Upper lobe of left lung (tissue), 6 donors: Measurements from ENCODE around the gene ZNF735. TPM values are rescaled to one million over a fixed set of nuclear protein-coding genes. Genes with fewer than 3 reads are reported as not detected.
"Not testable (repeated sequence)": the region's sequence is repeated elsewhere in the genome, so short reads cannot be mapped to it uniquely, and the experiment has no call there.

Source experiments
- ATAC-seq, 2 donors: fragments of 200-7000 bp; cut with Tn5 transposase; one replicate each; pipeline ENCODE4 v1.9.1; 2022; ENCODE audit warnings: mild to moderate bottlenecking in 2 of 2, moderate library complexity in 2 of 2; ENCODE audit not compliant: low FRiP score in 2 of 2
- DNase-seq, 2 donors: peaks; one replicate each; pipeline ENCODE4 v3.0.0-alpha.2; 2019 to 2020
- H3K27ac ChIP-seq, 4 donors: fragments of 200-600 bp; sonication (generic); one replicate each; pipeline ENCODE4 v1.5.1; 2016 to 2019
- H3K27me3 ChIP-seq, 4 donors: fragments of 200-600 bp; sonication (generic); one replicate each; pipeline ENCODE4 v1.5.1; 2017 to 2019
- H3K36me3 ChIP-seq, 4 donors: fragments of 200-600 bp; sonication (generic); one replicate each; pipeline ENCODE4 v1.5.1; 2016 to 2019
- H3K4me1 ChIP-seq, 4 donors: fragments of 200-600 bp; sonication (generic); one replicate each; pipeline ENCODE4 v1.5.1; 2018 to 2019
- H3K4me3 ChIP-seq, 4 donors: fragments of 200-600 bp; sonication (generic); one replicate each; pipeline ENCODE4 v1.5.1; 2017 to 2019; ENCODE audit warnings: mild to moderate bottlenecking in 2 of 4, moderate library complexity in 1 of 4
- H3K9me3 ChIP-seq, 4 donors: fragments of 200-600 bp; sonication (generic); one replicate each; pipeline ENCODE4 v1.5.1; 2018 to 2019
- EP300 ChIP-seq, 4 donors: sonication (generic); formaldehyde crosslinking; IDR thresholded peaks; one replicate each; pipeline ENCODE4 v1.5.1; 2017; ENCODE audit warnings: antibody characterized with exemption in 4 of 4, control low read depth in 2 of 4
- POLR2A ChIP-seq, 4 donors: fragments of 450-650 bp; IDR thresholded peaks; one replicate each; pipeline ENCODE4 v1.5.1; 2016 to 2017; ENCODE audit warnings: antibody characterized with exemption in 4 of 4, mild to moderate bottlenecking in 2 of 4
- POLR2AphosphoS5 ChIP-seq, 2 donors: sonication (generic); formaldehyde crosslinking; IDR thresholded peaks; one replicate each; pipeline ENCODE4 v1.5.1; 2017; ENCODE audit warnings: antibody characterized with exemption in 2 of 2
- WGBS, 2 donors: methylation state at CpG; one replicate each; pipeline ENCODE4 v1.1.5; 2017 to 2018; 5-methylcytosine and 5-hydroxymethylcytosine counted together
- total RNA-seq, 6 donors: library from RNA; depleted of rRNA in 4 of 6; stranded (reverse); fragments of >200 nt in 4 of 6; gene quantifications; one replicate each; pipeline versions ENCODE4 v1.1.0 to v1.2.1, GENCODE V29; 2016 to 2021
- TF ChIP-seq, protein P1 (sequence below), 6 experiments: fragments of 450-650 bp in 4 of 6; fragments of 200-600 bp in 2 of 6; sonication (generic) in 2 of 6; IDR thresholded peaks; one replicate each; pipeline ENCODE4 v1.5.1; 2016 to 2019; ENCODE audit warnings: antibody characterized with exemption in 6 of 6
- donor health status: DM: no; HTN: no; CAD: no; lungs with moderate emphysema.
- donor health status: DM: no; HTN: yes; CAD: no; lungs with severe emphysema.

Gene ZNF735
- total RNA-seq, 6 donors from 2014 or later = not detected

GRCh38 chr7:64187408-64187807 is 19.6 kb upstream of the ZNF735 start:
- peak in 1 of 2 donors; percentile 29 for DNase-seq

GRCh38 chr7:64192148-64192704 is 14.8 kb upstream of the ZNF735 start:
- no peak overlapping the region for H3K27ac ChIP-seq
- TF ChIP-seq EP300 (IDR thresholded peaks at IDR 0.05) = no peak
- no peak for TF ChIP-seq POLR2AphosphoS5 (IDR thresholded peaks at IDR 0.05)
- TF ChIP-seq, protein P1, sequence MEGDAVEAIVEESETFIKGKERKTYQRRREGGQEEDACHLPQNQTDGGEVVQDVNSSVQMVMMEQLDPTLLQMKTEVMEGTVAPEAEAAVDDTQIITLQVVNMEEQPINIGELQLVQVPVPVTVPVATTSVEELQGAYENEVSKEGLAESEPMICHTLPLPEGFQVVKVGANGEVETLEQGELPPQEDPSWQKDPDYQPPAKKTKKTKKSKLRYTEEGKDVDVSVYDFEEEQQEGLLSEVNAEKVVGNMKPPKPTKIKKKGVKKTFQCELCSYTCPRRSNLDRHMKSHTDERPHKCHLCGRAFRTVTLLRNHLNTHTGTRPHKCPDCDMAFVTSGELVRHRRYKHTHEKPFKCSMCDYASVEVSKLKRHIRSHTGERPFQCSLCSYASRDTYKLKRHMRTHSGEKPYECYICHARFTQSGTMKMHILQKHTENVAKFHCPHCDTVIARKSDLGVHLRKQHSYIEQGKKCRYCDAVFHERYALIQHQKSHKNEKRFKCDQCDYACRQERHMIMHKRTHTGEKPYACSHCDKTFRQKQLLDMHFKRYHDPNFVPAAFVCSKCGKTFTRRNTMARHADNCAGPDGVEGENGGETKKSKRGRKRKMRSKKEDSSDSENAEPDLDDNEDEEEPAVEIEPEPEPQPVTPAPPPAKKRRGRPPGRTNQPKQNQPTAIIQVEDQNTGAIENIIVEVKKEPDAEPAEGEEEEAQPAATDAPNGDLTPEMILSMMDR (IDR thresholded peaks at IDR 0.05) = no peak
- no peak for TF ChIP-seq POLR2A (IDR thresholded peaks at IDR 0.05)
- peaks cover 0 to 17% (median 3%) of the 10 kb centered on the region in 4 donors for H3K9me3 ChIP-seq
- WGBS, 2 donors = 89 to 93% methylated on average over 22 of the region's 24 CpGs
- peak in 1 of 2 donors; percentile 69 for DNase-seq
- no peaks in the 10 kb centered on the region for H3K27me3 ChIP-seq
- no peaks in the 10 kb centered on the region for H3K4me1 ChIP-seq
- no peaks in the 10 kb centered on the region for H3K36me3 ChIP-seq
- no peak for ATAC-seq
- no peak overlapping the region for H3K4me3 ChIP-seq

More at GRCh38 chr7:64187408-64187807, 19.6 kb upstream of the ZNF735 start:
- 57 to 68% methylated on average over 3 of the region's 3 CpGs for WGBS, 2 donors
- Histone ChIP-seq H3K27me3 (peaks cover 0 to under 1% (median 0%) of the 10 kb centered on the region in 4 donors), H3K27ac (no peak overlapping the region), H3K4me1 (peaks cover 0 to 7% (median 0%) of the 10 kb centered on the region in 4 donors), H3K4me3 (no peak overlapping the region), H3K9me3 (peaks cover 0 to 14% (median 0%) of the 10 kb centered on the region in 4 donors), H3K36me3 (no peaks in the 10 kb centered on the region)
- no peak for ATAC-seq
- no peak for TF ChIP-seq EP300 (IDR thresholded peaks at IDR 0.05)
- no peak for TF ChIP-seq POLR2AphosphoS5 (IDR thresholded peaks at IDR 0.05)
- TF ChIP-seq, protein P1 (IDR thresholded peaks at IDR 0.05) = no peak
- TF ChIP-seq POLR2A (IDR thresholded peaks at IDR 0.05) = no peak

- TF ChIP-seq POLR2AphosphoS5 (IDR thresholded peaks at IDR 0.05) (no peak), POLR2A (IDR thresholded peaks at IDR 0.05) (no peak), EP300 (IDR thresholded peaks at IDR 0.05) (no peak)
- TF ChIP-seq, protein P1 (IDR thresholded peaks at IDR 0.05) = no peak
- Histone ChIP-seq H3K27ac (no peak overlapping the region), H3K4me3 (no peak overlapping the region), H3K36me3 (no peaks in the 10 kb centered on the region), H3K27me3 (no peaks in the 10 kb centered on the region), H3K9me3 (peaks cover 0 to 12% (median 3%) of the 10 kb centered on the region in 4 donors), H3K4me1 (no peaks in the 10 kb centered on the region)
- WGBS, 2 donors = 93% methylated on average over 6 of the region's 8 CpGs; no CpG with 5 or more reads in 1 of the 2 donors
- ATAC-seq (no peak), DNase-seq (no peak)
Measured at GRCh38 chr7:64192775-64193174, 14.2 kb upstream of the ZNF735 start.

GRCh38 chr7:64219710-64220298 is 12.8 kb downstream of the ZNF735 start:
- H3K4me1 ChIP-seq, H3K4me3 ChIP-seq, ATAC-seq, H3K27ac ChIP-seq, H3K36me3 ChIP-seq, DNase-seq, H3K27me3 ChIP-seq: not testable (repeated sequence)
- WGBS, 2 donors = 74% methylated on average over 5 of the region's 5 CpGs
- H3K9me3 ChIP-seq = peaks cover 6 to 43% (median 35%) of the 10 kb centered on the region in 4 donors

DNA sequence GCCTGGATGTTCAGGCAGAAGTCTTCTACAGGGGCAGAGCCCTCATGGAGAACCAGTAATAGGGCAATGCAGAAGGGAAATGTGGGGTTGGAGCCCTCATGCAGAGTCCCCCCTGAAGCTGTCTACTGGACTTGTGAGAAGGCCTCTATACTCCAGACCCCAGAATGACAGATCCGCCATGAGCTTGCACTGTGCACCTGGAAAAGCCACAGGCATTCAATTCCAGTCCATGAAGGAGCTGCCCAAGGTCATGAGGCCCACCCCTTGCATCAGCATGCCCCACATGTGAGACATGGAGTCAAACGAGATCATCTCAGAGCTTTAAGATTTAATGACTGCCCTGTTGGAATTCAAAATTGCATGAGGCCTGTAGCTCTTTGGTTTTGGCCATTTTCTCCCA is 16.4 kb downstream of the ZNF735 start:
- no peak for TF ChIP-seq POLR2AphosphoS5 (IDR thresholded peaks at IDR 0.05)
- TF ChIP-seq, protein P1 (IDR thresholded peaks at IDR 0.05) = no peak
- TF ChIP-seq POLR2A (IDR thresholded peaks at IDR 0.05) = no peak
- no peak for TF ChIP-seq EP300 (IDR thresholded peaks at IDR 0.05)
- H3K4me3 ChIP-seq = no peak overlapping the region
- peaks cover 6 to 59% (median 34%) of the 10 kb centered on the region in 4 donors for H3K9me3 ChIP-seq
- H3K27ac ChIP-seq = no peak overlapping the region
- DNase-seq (no peak), ATAC-seq (no peak)
- H3K4me1 ChIP-seq = no peaks in the 10 kb centered on the region
- no peaks in the 10 kb centered on the region for H3K36me3 ChIP-seq
- 44 to 80% methylated on average over 1 to 2 of the region's 2 CpGs for WGBS, 2 donors
- no peaks in the 10 kb centered on the region for H3K27me3 ChIP-seq

DNA sequence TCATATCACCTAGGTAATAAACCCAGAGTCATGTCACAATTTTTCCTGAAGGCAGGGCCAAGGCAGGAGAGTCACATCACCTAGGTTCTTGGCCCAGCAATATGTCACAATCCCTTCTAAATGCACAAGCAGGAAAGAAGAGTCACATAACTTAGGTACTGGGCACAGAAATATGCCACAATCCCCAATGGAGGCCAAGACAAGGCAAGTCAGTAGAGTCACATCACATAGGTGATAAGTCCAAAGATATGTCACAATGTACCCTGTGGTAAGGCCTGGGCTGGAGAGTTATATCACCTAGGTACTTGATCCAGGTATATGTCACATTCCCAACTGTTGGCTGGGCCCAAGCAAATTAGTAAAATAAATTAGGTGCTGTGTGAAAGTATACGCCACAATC is 21.2 kb downstream of the ZNF735 start, which contains the start of gene ZNF679:
Gene ZNF679, plus strand, starts transcription at position 301 of the 400 bp plus-strand sequence. CDS start 20,644 bp downstream, outside the sequence.
- not testable (repeated sequence) for ATAC-seq
- WGBS, 2 donors = 88 to 95% methylated on average over 1 of the region's 1 CpG

More for the DNA sequence above, 21.2 kb downstream of the ZNF735 start, which contains the start of gene ZNF679:
- peaks cover 0 to 24% (median 10%) of the 10 kb centered on the region in 4 donors for H3K9me3 ChIP-seq
- H3K27me3 ChIP-seq, DNase-seq, H3K27ac ChIP-seq, H3K36me3 ChIP-seq, H3K4me3 ChIP-seq, H3K4me1 ChIP-seq: not testable (repeated sequence)
